Colonic mucosa (tissue), 4 donors: ENCODE data around the gene VANGL1. TPM values are rescaled to one million over a fixed set of nuclear protein-coding genes. Genes with fewer than 3 reads are reported as not detected.

Experiments used
- DNase-seq: peaks from one replicate; pipeline ENCODE4 v3.0.0-alpha.2; 2020
- H3K27ac ChIP-seq: fragments of 200-600 bp; one replicate; pipeline ENCODE4 v1.8.0; 2021
- H3K27me3 ChIP-seq: fragments of 200-600 bp; one replicate; pipeline ENCODE4 v1.8.0; 2021
- H3K36me3 ChIP-seq: fragments of 200-600 bp; one replicate; pipeline ENCODE4 v1.8.0; 2021
- H3K4me1 ChIP-seq: fragments of 200-600 bp; one replicate; pipeline ENCODE4 v1.8.0; 2021; ENCODE audit warnings: mild to moderate bottlenecking
- H3K4me3 ChIP-seq: fragments of 200-600 bp; one replicate; pipeline ENCODE4 v1.8.0; 2021
- H3K9ac ChIP-seq, 2 donors: one replicate each; pipeline ENCODE4 v1.7.0; 2013; ENCODE audit warnings: control low read depth in 2 of 2, low read depth in 2 of 2, low read length in 2 of 2
- H3K9me3 ChIP-seq: fragments of 200-600 bp; one replicate; pipeline ENCODE4 v1.8.0; 2021
- intact Hi-C: fragments of 100-400 bp; cut with DNase I; formaldehyde crosslinking; loops from one replicate; pipeline ENCODE4 v1.14.1; 2022
- total RNA-seq, 2 donors: library from RNA; stranded (reverse); fragmentation: NEBNext Ultra II Directional in 1 of 2; extraction: Animal tissue kit (Norgen Biotek cat#: 25700) in 1 of 2; gene quantifications; one replicate each; pipeline ENCODE4 v1.2.1, GENCODE V29; 2021
- TF ChIP-seq, protein P1 (sequence below): fragments of 200-600 bp; IDR thresholded peaks from one replicate; pipeline ENCODE4 v1.8.0; 2022; ENCODE audit warnings: antibody characterized with exemption, mild to moderate bottlenecking
- donor health status: healthy.
- donor health status: DM: no; HTN: no; CAD: no.
- donor health status: DM: no; HTN: no; CAD: no.

The VANGL1 gene
- total RNA-seq, 2 donors from 2014 or later: 14.7 to 23.8 TPM

DNA sequence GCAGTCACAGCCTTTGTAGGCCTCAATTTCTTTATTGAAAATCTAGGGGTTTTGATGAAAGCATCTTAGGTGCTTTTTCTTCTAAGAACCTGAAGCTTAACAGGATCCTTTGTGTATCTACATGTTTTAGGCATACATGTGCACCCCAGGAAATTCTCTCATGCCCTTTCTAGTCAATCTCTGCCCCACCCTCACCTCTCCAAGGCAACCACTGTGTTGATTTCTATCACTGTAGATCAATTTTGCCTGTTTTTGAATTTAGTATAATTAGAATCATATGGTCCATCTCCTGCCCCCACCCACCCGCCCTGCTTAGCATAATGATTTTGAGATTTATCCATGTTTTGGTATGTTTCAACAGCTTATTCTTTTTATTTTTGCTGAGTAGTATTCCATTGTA, 19.4 kb downstream of the VANGL1 start:
- Histone ChIP-seq H3K4me1 (no peaks in the 10 kb centered on the region), H3K27ac (no peak overlapping the region), H3K4me3 (no peak overlapping the region), H3K9me3 (no peaks in the 10 kb centered on the region), H3K27me3 (no peaks in the 10 kb centered on the region), H3K36me3 (no peaks in the 10 kb centered on the region), H3K9ac (no peak overlapping the region)
- TF ChIP-seq, protein P1, sequence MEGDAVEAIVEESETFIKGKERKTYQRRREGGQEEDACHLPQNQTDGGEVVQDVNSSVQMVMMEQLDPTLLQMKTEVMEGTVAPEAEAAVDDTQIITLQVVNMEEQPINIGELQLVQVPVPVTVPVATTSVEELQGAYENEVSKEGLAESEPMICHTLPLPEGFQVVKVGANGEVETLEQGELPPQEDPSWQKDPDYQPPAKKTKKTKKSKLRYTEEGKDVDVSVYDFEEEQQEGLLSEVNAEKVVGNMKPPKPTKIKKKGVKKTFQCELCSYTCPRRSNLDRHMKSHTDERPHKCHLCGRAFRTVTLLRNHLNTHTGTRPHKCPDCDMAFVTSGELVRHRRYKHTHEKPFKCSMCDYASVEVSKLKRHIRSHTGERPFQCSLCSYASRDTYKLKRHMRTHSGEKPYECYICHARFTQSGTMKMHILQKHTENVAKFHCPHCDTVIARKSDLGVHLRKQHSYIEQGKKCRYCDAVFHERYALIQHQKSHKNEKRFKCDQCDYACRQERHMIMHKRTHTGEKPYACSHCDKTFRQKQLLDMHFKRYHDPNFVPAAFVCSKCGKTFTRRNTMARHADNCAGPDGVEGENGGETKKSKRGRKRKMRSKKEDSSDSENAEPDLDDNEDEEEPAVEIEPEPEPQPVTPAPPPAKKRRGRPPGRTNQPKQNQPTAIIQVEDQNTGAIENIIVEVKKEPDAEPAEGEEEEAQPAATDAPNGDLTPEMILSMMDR: no peak
- no peak for DNase-seq
- intact Hi-C loops: no loop called here

DNA sequence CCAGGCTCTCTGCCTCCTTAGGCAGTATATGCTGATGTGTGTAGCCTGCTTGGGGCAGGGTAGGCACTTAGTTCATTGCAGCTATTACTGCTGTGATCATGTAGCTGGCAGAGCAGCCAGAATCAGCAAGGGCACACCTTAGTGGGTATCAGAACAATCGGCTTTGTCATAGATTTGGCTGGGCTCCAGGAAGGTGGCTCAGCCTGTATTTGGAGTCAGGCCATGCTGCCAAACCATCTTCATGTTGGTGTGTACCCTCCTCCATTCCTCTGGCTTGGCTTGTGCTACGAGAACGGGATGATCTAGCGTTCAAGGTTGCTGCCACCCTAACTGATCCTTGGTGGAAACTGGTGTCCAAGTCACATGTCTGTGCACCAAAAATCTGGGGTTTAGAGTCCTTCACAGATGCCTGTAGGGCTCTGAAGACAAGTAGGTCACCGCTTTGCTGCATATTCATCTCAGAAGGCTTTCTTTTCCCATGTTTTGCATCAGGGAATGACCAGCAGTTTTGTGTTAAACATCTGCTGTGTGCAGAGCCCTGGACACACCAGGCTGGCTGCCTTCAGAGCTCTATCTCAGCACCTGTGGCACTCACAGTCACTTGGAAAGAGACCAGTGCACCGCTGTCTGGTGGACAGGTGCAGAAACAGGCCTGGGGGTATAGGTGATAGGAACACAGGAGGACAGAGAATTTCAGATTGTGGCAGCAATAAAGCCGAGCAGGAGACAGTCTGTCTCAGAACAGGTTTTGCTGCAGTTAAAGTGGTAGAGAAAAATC, 23.7 kb downstream of the VANGL1 start:
- Histone ChIP-seq H3K9ac (no peak overlapping the region), H3K4me1 (no peaks in the 10 kb centered on the region), H3K27me3 (no peaks in the 10 kb centered on the region), H3K27ac (no peak overlapping the region), H3K9me3 (no peaks in the 10 kb centered on the region), H3K4me3 (no peak overlapping the region), H3K36me3 (no peaks in the 10 kb centered on the region)
- TF ChIP-seq, protein P1: no peak
- DNase-seq: peak; percentile 65
- intact Hi-C loops: no loop called here

- H3K36me3 ChIP-seq: no peaks in the 10 kb centered on the region
- H3K4me1 ChIP-seq: peaks cover 4% of the 10 kb centered on the region
- H3K4me3 ChIP-seq: no peak overlapping the region
- no peak for DNase-seq
- intact Hi-C loops: no loop called here
- H3K9ac ChIP-seq: no peak overlapping the region
- H3K27me3 ChIP-seq: no peaks in the 10 kb centered on the region
- TF ChIP-seq, protein P1: no peak
- H3K9me3 ChIP-seq: no peaks in the 10 kb centered on the region
- no peak overlapping the region for H3K27ac ChIP-seq
Observed at GRCh38 chr1:115666206-115666605, 24.4 kb downstream of the VANGL1 start.

- peaks cover 9% of the 10 kb centered on the region for H3K4me1 ChIP-seq
- no peak overlapping the region for H3K27ac ChIP-seq
- TF ChIP-seq, protein P1: no peak
- H3K9me3 ChIP-seq: no peaks in the 10 kb centered on the region
- H3K36me3 ChIP-seq: no peaks in the 10 kb centered on the region
- no peak overlapping the region for H3K9ac ChIP-seq
- intact Hi-C loops: no loop called here
- H3K27me3 ChIP-seq: no peaks in the 10 kb centered on the region
- no peak for DNase-seq
- no peak overlapping the region for H3K4me3 ChIP-seq
Observed at GRCh38 chr1:115666702-115667101, 24.9 kb downstream of the VANGL1 start.

DNA sequence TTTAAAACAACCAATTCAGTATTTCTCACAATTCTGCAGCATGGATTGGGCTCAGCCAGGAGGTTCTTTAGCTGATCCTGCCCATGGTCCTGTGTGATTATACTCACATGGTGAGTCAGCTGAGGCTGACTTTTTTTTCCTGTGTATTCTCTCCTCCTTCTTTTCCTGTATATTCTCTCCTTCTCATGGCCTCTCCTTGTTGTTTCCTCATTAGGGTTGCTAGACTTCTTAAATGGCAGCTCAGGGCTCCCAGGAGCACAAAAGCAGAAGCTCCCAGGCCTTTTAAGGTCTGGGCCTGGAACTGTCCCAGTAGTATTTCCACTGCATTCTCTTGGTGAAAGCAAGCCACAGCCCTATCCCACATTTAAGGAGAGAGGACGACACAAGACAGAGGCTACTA, 26.8 kb downstream of the VANGL1 start:
- peaks cover 9% of the 10 kb centered on the region for H3K4me1 ChIP-seq
- intact Hi-C loops: no loop called here
- TF ChIP-seq, protein P1: no peak

More for the DNA sequence above, 26.8 kb downstream of the VANGL1 start:
- Histone ChIP-seq H3K27ac (no peak overlapping the region), H3K4me3 (no peak overlapping the region), H3K9me3 (no peaks in the 10 kb centered on the region), H3K36me3 (no peaks in the 10 kb centered on the region), H3K27me3 (no peaks in the 10 kb centered on the region), H3K9ac (no peak overlapping the region)
- DNase-seq: no peak
